SKM-1 treated with dmso at 0.1 percent for 144 hours (cell line): Measurements from ENCODE around the gene RIPPLY2.
"Not testable (repeated sequence)": the region's sequence is repeated elsewhere in the genome, so short reads cannot be mapped to it uniquely, and the experiment has no call there.

Source experiments
- DNase-seq: peaks from one replicate; lab custom pipeline; 2025; ENCODE audit not compliant: unreplicated experiment; lab: John Stamatoyannopoulos, UW

Gene RIPPLY2

DNA sequence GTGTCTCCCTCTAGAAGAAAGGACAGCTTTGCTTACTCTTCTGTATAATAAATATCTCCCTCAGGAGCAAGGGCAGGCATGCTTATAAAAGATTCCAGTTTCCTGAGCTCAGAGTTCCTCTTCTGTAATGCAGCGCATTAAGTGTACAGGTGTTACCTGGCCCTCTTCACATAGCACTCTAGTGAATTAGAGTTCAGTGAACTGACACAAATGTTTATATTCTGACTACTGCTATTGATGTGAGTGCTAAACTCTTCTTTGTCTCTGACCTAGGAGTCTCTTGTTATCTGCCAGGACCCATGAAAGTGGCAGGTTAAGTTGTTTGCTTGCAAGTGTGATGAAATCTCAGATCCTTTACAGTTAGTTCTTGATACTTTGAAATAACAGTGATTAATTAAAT, 39.9 kb downstream of the RIPPLY2 start:
- no peak for DNase-seq

DNA sequence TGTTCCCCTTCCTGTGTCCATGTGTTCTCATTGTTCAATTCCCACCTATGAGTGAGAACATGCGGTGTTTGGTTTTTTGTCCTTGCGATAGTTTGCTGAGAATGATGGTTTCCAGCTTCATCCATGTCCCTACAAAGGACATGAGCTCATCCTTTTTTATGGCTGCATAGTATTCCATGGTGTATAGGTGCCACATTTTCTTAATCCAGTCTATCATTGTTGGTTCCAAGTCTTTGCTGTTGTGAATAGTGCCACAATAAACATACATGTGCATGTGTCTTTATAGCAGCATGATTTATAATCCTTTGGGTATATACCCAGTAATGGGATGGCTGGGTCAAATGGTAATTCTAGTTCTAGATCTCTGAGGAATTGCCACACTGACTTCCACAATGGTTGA, 43.9 kb downstream of the RIPPLY2 start:
- DNase-seq = not testable (repeated sequence)

DNA sequence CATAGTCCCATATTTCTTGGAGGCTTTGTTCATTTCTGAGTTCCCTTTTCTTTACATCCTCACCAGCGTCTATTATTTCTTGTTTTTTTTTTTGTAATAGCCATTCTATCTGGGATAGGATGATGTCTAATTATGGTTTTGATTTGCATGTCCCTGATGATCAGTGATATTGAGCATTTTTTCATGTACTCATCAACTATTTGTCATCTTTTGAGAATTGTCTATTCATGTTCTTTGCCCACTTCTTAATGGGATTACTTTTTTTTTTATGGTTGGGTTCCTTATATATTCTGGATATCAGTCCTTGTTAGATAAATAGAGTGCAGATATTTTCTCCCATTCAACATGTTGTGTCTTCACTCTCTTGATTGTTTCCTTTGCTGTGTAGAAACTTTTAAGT, 48.5 kb downstream of the RIPPLY2 start:
- DNase-seq = no peak

DNA sequence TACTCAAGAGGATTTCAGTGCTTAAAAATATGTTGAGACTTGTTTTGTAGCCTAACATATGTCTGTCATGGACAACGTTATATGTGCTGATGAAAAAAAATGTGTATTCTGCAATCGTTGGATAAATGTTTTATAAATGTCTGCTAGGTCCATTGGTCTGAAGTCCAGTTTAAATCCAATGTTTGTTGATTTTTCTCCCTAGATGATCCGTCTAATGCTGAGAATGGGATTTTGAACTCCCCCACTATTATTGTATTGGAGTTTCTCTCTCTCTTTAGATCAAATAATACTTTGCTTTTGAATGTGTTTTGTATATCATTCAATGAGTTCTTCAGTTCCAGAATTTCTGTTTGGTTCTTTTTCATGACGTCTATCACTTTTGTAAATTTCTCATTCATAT, 51.2 kb downstream of the RIPPLY2 start:
- DNase-seq = no peak

DNA sequence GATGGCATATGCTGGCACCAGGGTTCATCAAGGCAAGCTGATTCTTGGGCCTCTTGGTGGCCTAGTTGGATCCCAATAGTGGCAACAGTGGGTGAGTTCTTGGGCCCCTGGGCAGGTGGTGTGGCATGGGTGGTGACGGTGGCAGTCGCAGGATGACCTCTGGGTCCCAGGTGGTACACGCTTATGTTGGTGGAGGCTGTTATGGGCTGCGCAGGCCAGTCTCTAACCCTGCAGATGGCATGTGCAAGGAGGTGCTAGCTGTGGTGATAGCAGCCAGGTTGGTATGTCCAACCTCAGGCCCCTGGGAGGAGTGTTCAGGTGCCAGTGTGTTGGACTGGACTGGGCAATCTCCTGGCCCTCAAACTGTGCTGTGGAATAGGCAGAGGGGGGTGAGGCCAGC, 52.5 kb downstream of the RIPPLY2 start:
- DNase-seq = no peak
